Measurements from ENCODE around the gene MAP3K2.

MAP3K2 gene

DNA sequence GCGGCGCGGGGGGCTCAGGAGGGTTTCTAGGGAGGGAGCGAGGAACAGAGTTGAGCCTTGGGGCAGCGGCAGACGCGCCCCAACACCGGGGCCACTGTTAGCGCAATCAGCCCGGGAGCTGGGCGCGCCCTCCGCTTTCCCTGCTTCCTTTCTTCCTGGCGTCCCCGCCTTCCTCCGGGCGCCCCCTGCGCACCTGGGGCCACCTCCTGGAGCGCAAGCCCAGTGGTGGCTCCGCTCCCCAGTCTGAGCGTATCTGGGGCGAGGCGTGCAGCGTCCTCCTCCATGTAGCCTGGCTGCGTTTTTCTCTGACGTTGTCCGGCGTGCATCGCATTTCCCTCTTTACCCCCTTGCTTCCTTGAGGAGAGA lies 35.7 kb upstream of the MAP3K2 start:
- no peak for TF ChIP-seq TAF1 (IDR thresholded peaks at IDR 0.05; ENCODE audit: borderline replicate concordance, insufficient read depth, low read length)
- TF ChIP-seq FOXP2 (optimal IDR thresholded peaks at IDR 0.05; ENCODE audit: borderline replicate concordance, extremely low read depth, extremely low read length, insufficient read depth): no peak

DNA sequence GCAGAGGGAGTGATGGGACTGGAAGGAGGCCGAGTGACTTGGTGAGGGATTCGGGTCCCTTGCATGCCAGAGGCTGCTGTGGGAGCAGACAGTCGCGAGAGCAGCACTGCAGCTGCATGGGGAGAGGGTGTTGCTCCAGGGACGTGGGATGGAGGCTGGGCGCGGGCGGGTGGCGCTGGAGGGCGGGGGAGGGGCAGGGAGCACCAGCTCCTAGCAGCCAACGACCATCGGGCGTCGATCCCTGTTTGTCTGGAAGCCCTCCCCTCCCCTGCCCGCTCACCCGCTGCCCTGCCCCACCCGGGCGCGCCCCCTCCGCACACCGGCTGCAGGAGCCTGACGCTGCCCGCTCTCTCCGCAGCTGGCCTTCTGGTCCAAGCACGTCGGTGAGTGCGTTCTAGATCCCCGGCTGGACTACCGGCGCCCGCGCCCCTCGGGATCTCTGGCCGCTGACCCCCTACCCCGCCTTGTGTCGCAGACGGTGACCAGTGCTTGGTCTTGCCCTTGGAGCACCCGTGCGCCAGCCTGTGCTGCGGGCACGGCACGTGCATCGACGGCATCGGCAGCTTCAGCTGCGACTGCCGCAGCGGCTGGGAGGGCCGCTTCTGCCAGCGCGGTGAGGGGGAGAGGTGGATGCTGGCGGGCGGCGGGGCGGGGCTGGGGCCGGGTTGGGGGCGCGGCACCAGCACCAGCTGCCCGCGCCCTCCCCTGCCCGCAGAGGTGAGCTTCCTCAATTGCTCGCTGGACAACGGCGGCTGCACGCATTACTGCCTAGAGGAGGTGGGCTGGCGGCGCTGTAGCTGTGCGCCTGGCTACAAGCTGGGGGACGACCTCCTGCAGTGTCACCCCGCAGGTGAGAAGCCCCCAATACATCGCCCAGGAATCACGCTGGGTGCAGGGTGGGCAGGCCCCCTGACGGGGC lies 35.0 kb upstream of the MAP3K2 start:
- TF ChIP-seq FOXP2 (optimal IDR thresholded peaks at IDR 0.05; ENCODE audit: borderline replicate concordance, extremely low read depth, extremely low read length, insufficient read depth): no peak
- no peak for TF ChIP-seq TAF1 (IDR thresholded peaks at IDR 0.05; ENCODE audit: borderline replicate concordance, insufficient read depth, low read length)
- TF ChIP-seq, protein P1, sequence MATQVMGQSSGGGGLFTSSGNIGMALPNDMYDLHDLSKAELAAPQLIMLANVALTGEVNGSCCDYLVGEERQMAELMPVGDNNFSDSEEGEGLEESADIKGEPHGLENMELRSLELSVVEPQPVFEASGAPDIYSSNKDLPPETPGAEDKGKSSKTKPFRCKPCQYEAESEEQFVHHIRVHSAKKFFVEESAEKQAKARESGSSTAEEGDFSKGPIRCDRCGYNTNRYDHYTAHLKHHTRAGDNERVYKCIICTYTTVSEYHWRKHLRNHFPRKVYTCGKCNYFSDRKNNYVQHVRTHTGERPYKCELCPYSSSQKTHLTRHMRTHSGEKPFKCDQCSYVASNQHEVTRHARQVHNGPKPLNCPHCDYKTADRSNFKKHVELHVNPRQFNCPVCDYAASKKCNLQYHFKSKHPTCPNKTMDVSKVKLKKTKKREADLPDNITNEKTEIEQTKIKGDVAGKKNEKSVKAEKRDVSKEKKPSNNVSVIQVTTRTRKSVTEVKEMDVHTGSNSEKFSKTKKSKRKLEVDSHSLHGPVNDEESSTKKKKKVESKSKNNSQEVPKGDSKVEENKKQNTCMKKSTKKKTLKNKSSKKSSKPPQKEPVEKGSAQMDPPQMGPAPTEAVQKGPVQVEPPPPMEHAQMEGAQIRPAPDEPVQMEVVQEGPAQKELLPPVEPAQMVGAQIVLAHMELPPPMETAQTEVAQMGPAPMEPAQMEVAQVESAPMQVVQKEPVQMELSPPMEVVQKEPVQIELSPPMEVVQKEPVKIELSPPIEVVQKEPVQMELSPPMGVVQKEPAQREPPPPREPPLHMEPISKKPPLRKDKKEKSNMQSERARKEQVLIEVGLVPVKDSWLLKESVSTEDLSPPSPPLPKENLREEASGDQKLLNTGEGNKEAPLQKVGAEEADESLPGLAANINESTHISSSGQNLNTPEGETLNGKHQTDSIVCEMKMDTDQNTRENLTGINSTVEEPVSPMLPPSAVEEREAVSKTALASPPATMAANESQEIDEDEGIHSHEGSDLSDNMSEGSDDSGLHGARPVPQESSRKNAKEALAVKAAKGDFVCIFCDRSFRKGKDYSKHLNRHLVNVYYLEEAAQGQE (IDR thresholded peaks at IDR 0.05; ENCODE audit: insufficient read depth in 1 of 2, low read depth in 2 of 2, low read length in 2 of 2): no peak
- no peak for TF ChIP-seq SIN3A (IDR thresholded peaks at IDR 0.05; ENCODE audit: borderline replicate concordance, insufficient read depth, low read length)
- no peak for TF ChIP-seq POLR2AphosphoS5 (IDR thresholded peaks at IDR 0.05; ENCODE audit: low read depth, low read length)

DNA sequence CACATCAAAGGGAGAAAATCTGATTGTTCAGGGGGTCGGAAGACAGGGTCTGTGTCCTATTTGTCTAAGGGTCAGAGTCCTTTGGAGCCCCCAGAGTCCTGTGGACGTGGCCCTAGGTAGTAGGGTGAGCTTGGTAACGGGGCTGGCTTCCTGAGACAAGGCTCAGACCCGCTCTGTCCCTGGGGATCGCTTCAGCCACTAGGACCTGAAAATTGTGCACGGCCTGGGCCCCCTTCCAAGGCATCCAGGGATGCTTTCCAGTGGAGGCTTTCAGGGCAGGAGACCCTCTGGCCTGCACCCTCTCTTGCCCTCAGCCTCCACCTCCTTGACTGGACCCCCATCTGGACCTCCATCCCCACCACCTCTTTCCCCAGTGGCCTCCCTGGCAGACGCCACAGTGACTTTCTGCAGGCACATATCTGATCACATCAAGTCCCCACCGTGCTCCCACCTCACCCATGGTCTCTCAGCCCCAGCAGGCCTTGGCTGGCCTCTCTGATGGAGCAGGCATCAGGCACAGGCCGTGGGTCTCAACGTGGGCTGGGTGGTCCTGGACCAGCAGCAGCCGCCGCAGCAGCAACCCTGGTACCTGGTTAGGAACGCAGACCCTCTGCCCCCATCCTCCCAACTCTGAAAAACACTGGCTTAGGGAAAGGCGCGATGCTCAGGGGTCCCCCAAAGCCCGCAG lies 34.2 kb upstream of the MAP3K2 start:
- TF ChIP-seq, protein P1 (IDR thresholded peaks at IDR 0.05; ENCODE audit: insufficient read depth in 1 of 2, low read depth in 2 of 2, low read length in 2 of 2): no peak
- TF ChIP-seq TAF1 (IDR thresholded peaks at IDR 0.05; ENCODE audit: borderline replicate concordance, insufficient read depth, low read length) (no peak), POLR2AphosphoS5 (IDR thresholded peaks at IDR 0.05; ENCODE audit: low read depth, low read length) (no peak), SIN3A (IDR thresholded peaks at IDR 0.05; ENCODE audit: borderline replicate concordance, insufficient read depth, low read length) (no peak), FOXP2 (optimal IDR thresholded peaks at IDR 0.05; ENCODE audit: borderline replicate concordance, extremely low read depth, extremely low read length, insufficient read depth) (no peak)

DNA sequence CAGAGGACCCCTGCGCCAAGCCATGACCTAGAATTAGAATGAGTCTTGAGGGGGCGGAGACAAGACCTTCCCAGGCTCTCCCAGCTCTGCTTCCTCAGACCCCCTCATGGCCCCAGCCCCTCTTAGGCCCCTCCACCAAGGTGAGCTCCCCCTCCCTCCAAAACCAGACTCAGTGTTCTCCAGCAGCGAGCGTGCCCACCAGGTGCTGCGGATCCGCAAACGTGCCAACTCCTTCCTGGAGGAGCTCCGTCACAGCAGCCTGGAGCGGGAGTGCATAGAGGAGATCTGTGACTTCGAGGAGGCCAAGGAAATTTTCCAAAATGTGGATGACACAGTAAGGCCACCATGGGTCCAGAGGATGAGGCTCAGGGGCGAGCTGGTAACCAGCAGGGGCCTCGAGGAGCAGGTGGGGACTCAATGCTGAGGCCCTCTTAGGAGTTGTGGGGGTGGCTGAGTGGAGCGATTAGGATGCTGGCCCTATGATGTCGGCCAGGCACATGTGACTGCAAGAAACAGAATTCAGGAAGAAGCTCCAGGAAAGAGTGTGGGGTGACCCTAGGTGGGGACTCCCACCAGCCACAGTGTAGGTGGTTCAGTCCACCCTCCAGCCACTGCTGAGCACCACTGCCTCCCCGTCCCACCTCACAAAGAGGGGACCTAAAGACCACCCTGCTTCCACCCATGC lies 33.5 kb upstream of the MAP3K2 start:
- TF ChIP-seq FOXP2 (optimal IDR thresholded peaks at IDR 0.05; ENCODE audit: borderline replicate concordance, extremely low read depth, extremely low read length, insufficient read depth) (no peak), POLR2AphosphoS5 (IDR thresholded peaks at IDR 0.05; ENCODE audit: low read depth, low read length) (no peak), TAF1 (IDR thresholded peaks at IDR 0.05; ENCODE audit: borderline replicate concordance, insufficient read depth, low read length) (no peak), SIN3A (IDR thresholded peaks at IDR 0.05; ENCODE audit: borderline replicate concordance, insufficient read depth, low read length) (no peak)
- TF ChIP-seq, protein P1 (IDR thresholded peaks at IDR 0.05; ENCODE audit: insufficient read depth in 1 of 2, low read depth in 2 of 2, low read length in 2 of 2): no peak
